B cell (primary cell): ENCODE results near the gene ZNF580. TPM values are rescaled to one million over a fixed set of nuclear protein-coding genes. Genes with fewer than 3 reads are reported as not detected.

Source experiments
- ATAC-seq: fragments of 200-7000 bp; cut with Tn5 transposase; one replicate; pipeline ENCODE4 v1.10.0; 2021; ENCODE audit warnings: low read depth, mild to moderate bottlenecking, moderate number of reproducible peaks, moderate library complexity
- CTCF ChIA-PET: fragments of 350-600 bp; sonication (Branson Sonifier 250); formaldehyde crosslinking; loops from one replicate; lab custom pipeline; 2021; ENCODE audit warnings: antibody characterized with exemption, inconsistent platforms; lab: Charles Lee
- POLR2A ChIA-PET: fragments of 350-600 bp; sonication (Branson Sonifier 250); formaldehyde crosslinking; loops from one replicate; lab custom pipeline; 2021; ENCODE audit warnings: antibody characterized with exemption; lab: Charles Lee
- DNase-seq: peaks from one replicate; pipeline ENCODE4 v3.0.0; 2013
- H2AFZ ChIP-seq: 2 replicates; pipeline ENCODE4 v1.6.1; 2012; ENCODE audit warnings: mild to moderate bottlenecking, low read depth, low read length; ENCODE audit not compliant: insufficient read depth, poor library complexity, severe bottlenecking
- H3K27ac ChIP-seq, 2 donors: 1 replicate in 1 of 2; 2 replicates in 1 of 2; pipeline ENCODE4 v1.5.1; 2012 to 2013; ENCODE audit warnings: low read length in 2 of 2, mild to moderate bottlenecking in 2 of 2, moderate library complexity in 1 of 2
- H3K27me3 ChIP-seq, 4 experiments: fragments of 200-600 bp in 1 of 4; sonication (generic) in 1 of 4; replicated peaks in 1 of 4; 1 replicate in 2 of 4; 2 replicates in 2 of 4; pipeline versions ENCODE4 v1.6.1 to v1.7.0; 2013 to 2016; ENCODE audit warnings: low read length in 3 of 4, mild to moderate bottlenecking in 2 of 4, mixed read lengths in 1 of 4, moderate library complexity in 1 of 4; ENCODE audit not compliant: insufficient read depth in 4 of 4, control insufficient read depth in 3 of 4; ENCODE audit errors: control extremely low read depth in 1 of 4
- H3K36me3 ChIP-seq, 2 experiments: replicated peaks in 1 of 2; 1 replicate in 1 of 2; 2 replicates in 1 of 2; pipeline versions ENCODE4 v1.6.1 to v1.7.1; 2013; ENCODE audit warnings: low read length in 1 of 2; ENCODE audit not compliant: insufficient read depth in 2 of 2, control insufficient read depth in 1 of 2; ENCODE audit errors: control extremely low read depth in 1 of 2, extremely low read depth in 1 of 2
- H3K4me1 ChIP-seq, 2 donors: fragments of 200-600 bp in 1 of 2; sonication (generic) in 1 of 2; 1 replicate in 1 of 2; 2 replicates in 1 of 2; pipeline versions ENCODE4 v1.5.1 to v1.6.1; 2013 to 2017; ENCODE audit warnings: low read length in 2 of 2; ENCODE audit not compliant: control insufficient read depth in 2 of 2, insufficient read depth in 2 of 2
- H3K4me2 ChIP-seq: replicated peaks from 2 replicates; pipeline ENCODE3; 2012; ENCODE audit warnings: mild to moderate bottlenecking, low read depth, low read length; ENCODE audit not compliant: poor library complexity, severe bottlenecking
- H3K4me3 ChIP-seq, 5 experiments: fragments of 200-600 bp in 1 of 5; sonication (generic) in 1 of 5; 1 replicate in 3 of 5; 2 replicates in 2 of 5; pipeline versions ENCODE4 v1.5.1 to v1.7.0; 2011 to 2016; ENCODE audit warnings: low read length in 4 of 5, mild to moderate bottlenecking in 4 of 5, low read depth in 2 of 5, control low read depth in 1 of 5, moderate library complexity in 1 of 5; ENCODE audit not compliant: insufficient read depth in 1 of 5; ENCODE audit errors: control extremely low read depth in 1 of 5, extremely low read depth in 1 of 5
- H3K79me2 ChIP-seq: fragments of 200-600 bp; sonication (generic); one replicate; pipeline ENCODE4 v1.6.0; 2016; ENCODE audit warnings: low read length; ENCODE audit not compliant: control insufficient read depth, insufficient read depth
- H3K9ac ChIP-seq: fragments of 200-600 bp; sonication (generic); 2 replicates; pipeline ENCODE4 v1.6.1; 2017; ENCODE audit warnings: mild to moderate bottlenecking, low read length, moderate library complexity
- H3K9me3 ChIP-seq, 3 donors: one replicate each; pipeline versions ENCODE4 v1.6.1 to v1.7.1; 2013; ENCODE audit warnings: low read length in 2 of 3; ENCODE audit not compliant: control insufficient read depth in 2 of 3, insufficient read depth in 1 of 3; ENCODE audit errors: control extremely low read depth in 1 of 3
- H4K20me1 ChIP-seq: 2 replicates; pipeline ENCODE4 v1.6.0; 2012; ENCODE audit warnings: mild to moderate bottlenecking, low read length; ENCODE audit not compliant: insufficient read depth, control insufficient read depth, poor library complexity, severe bottlenecking
- H3K27ac Mint-ChIP-seq: one replicate; pipeline ENCODE4 v1.8.0; 2021; ENCODE audit warnings: mixed read lengths
- H3K27me3 Mint-ChIP-seq: one replicate; pipeline ENCODE4 v1.8.0; 2021; ENCODE audit warnings: mixed read lengths
- H3K4me1 Mint-ChIP-seq: one replicate; pipeline ENCODE4 v1.8.0; 2021; ENCODE audit warnings: mixed read lengths
- H3K4me3 Mint-ChIP-seq: one replicate; pipeline ENCODE4 v1.8.0; 2021; ENCODE audit warnings: mixed read lengths
- H3K9me3 Mint-ChIP-seq: one replicate; pipeline ENCODE4 v1.8.0; 2022; ENCODE audit warnings: mixed read lengths; ENCODE audit not compliant: insufficient read depth
- CTCF ChIP-seq: fragments of 200-600 bp; IDR thresholded peaks from one replicate; pipeline ENCODE4 v1.8.0; 2022; ENCODE audit warnings: antibody characterized with exemption, mild to moderate bottlenecking
- EZH2 ChIP-seq: IDR thresholded peaks from 2 replicates; pipeline ENCODE4 v1.6.1; 2012; ENCODE audit warnings: borderline replicate concordance, low read depth, mild to moderate bottlenecking, moderate library complexity, low read length; ENCODE audit not compliant: insufficient read depth, poor library complexity, severe bottlenecking
- WGBS: methylation state at CpG from one replicate; pipeline ENCODE4 v1.1.5; 2013; ENCODE audit warnings: missing lambda C conversion rate; ENCODE audit not compliant: insufficient coverage; 5-methylcytosine and 5-hydroxymethylcytosine counted together
- intact Hi-C: fragments of 100-400 bp; cut with micrococcal nuclease; formaldehyde crosslinking; loops from one replicate; pipeline ENCODE4 v1.10.0; 2022
- polyA plus RNA-seq: library from polyadenylated mRNA; depleted of rRNA; stranded (reverse); fragments of >200 nt; gene quantifications from 2 replicates; pipeline ENCODE4 v1.2.3, GENCODE V29; 2012
- total RNA-seq, 2 donors: library from RNA; stranded (reverse); fragments of 120-200 nt in 1 of 2; gene quantifications; 1 replicate in 1 of 2; 2 replicates in 1 of 2; pipeline versions ENCODE4 v1.2.3 to v1.2.4, GENCODE V29; 2013 to 2022

The ZNF580 gene
- total and polyA plus RNA-seq, 2 donors (not counting 1 experiment from before 2014, with no cell fraction given), result 69.8 to 101 TPM

GRCh38 chr19:55593096-55593772 is 47.6 kb upstream of the ZNF580 start:
- Histone ChIP-seq H2AFZ (no peak overlapping the region), H3K4me1 (no peaks in the 10 kb centered on the region), H3K36me3 (peaks cover 0 to 19% of the 10 kb centered on the region in 2 experiments), H3K4me2 (no peak overlapping the region), H3K27me3 (no peaks in the 10 kb centered on the region), H3K9ac (no peak overlapping the region), H4K20me1 (no peaks in the 10 kb centered on the region), H3K27ac (no peak overlapping the region), H3K4me3 (no peak overlapping the region), H3K9me3 (no peaks in the 10 kb centered on the region), H3K79me2 (no peaks in the 10 kb centered on the region)
- intact Hi-C loops, result no loop called here
- CTCF ChIA-PET, result no interaction called here
- 96% methylated on average over 68 of the region's 68 CpGs for WGBS
- ATAC-seq, result no peak
- H3K27me3 Mint-ChIP-seq, result no peaks in the 10 kb centered on the region
- H3K4me1 Mint-ChIP-seq, result peaks cover 2% of the 10 kb centered on the region
- no peak overlapping the region for H3K27ac Mint-ChIP-seq
- POLR2A ChIA-PET, result no interaction called here
- no peak overlapping the region for H3K4me3 Mint-ChIP-seq
- no peaks in the 10 kb centered on the region for H3K9me3 Mint-ChIP-seq
- DNase-seq, result peak; percentile 8
- TF ChIP-seq CTCF, result no peak
- TF ChIP-seq EZH2, result no peak

DNA sequence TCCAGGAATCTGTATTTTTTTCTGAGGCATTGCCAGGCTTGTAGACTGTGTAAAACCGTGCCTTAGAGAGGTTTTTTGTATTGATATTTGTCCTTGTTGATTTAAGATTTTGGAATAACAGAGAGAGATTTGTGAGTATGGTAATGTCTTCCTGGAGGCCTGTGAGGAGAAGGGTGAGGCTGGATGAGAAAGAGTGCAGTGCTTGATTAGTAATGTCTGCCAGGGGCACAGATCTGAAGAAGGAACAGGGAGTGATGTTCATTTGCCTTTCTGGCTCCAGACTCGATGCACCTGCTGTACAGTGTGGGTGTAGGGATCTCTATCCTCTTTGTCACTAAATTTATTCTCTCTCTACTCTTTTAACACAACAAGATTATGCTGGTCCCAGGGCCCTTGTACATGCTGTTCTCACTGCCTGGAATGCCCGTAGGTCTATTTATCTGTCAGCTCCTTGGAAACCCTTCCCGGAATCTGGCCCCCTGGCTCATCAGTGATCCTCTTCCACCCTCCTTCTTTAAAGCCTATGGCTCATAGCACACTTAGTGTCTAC is 45.7 kb upstream of the ZNF580 start:
- H3K27me3 ChIP-seq, result no peaks in the 10 kb centered on the region
- no peak for ATAC-seq

More for the DNA sequence above, 45.7 kb upstream of the ZNF580 start:
- Histone ChIP-seq H3K79me2 (no peaks in the 10 kb centered on the region), H4K20me1 (no peaks in the 10 kb centered on the region), H3K36me3 (peaks cover 0 to 19% of the 10 kb centered on the region in 2 experiments), H3K4me3 (no peak overlapping the region), H3K9ac (no peak overlapping the region), H3K4me2 (no peak overlapping the region), H2AFZ (no peak overlapping the region), H3K4me1 (peaks cover 0 to 6% of the 10 kb centered on the region in 2 donors), H3K9me3 (peaks cover 0 to 5% (median 0%) of the 10 kb centered on the region in 3 donors), H3K27ac (no peak overlapping the region)
- TF ChIP-seq EZH2 (no peak), CTCF (no peak)
- intact Hi-C loops, result loop anchor here (5.0 kb wide), 1 partner anchor 188 kb away; the partner anchor contains the start of gene UBE2S
- ChIA-PET POLR2A (interaction anchor here (0.5 to 0.7 kb wide), 2 partner anchors 14 to 254 kb away, joined by 5 to 8 read pairs; partner anchors contain the start of gene ZNF579), CTCF (interaction anchor here (1.9 kb wide), 1 partner anchor 11 kb away, joined by 5 read pairs; no protein-coding TSS in a partner anchor)
- Mint-ChIP-seq H3K27me3 (no peaks in the 10 kb centered on the region), H3K4me1 (peaks cover 5% of the 10 kb centered on the region), H3K9me3 (no peaks in the 10 kb centered on the region), H3K4me3 (no peak overlapping the region), H3K27ac (no peak overlapping the region)
- DNase-seq, result no peak
- 97% methylated on average over 3 of the region's 4 CpGs for WGBS
